Measurements from ENCODE around the gene LARP4.
"Not testable (repeated sequence)": the region's sequence is repeated elsewhere in the genome, so short reads cannot be mapped to it uniquely, and the experiment has no call there.

DNA sequence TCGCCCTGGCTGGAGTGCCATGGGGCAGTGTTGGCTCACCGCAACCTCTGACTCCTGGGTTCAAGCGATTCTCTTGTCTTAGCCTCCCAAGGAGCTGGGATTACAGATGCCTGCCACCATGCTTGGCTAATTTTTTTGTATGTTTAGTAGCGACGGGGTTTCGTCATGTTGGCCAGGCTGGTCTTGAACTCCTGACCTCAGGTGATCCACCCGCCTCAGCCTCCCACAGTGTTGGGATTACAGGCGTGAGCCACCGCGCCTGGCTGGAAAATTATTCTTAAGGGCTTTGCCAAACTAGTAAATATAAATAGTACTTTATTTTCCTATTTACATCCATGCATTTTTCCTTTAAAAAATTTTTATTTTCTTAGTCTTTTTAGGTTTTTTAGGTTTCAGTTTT is 22.2 kb downstream of the LARP4 start:
- TF ChIP-seq, protein P1, sequence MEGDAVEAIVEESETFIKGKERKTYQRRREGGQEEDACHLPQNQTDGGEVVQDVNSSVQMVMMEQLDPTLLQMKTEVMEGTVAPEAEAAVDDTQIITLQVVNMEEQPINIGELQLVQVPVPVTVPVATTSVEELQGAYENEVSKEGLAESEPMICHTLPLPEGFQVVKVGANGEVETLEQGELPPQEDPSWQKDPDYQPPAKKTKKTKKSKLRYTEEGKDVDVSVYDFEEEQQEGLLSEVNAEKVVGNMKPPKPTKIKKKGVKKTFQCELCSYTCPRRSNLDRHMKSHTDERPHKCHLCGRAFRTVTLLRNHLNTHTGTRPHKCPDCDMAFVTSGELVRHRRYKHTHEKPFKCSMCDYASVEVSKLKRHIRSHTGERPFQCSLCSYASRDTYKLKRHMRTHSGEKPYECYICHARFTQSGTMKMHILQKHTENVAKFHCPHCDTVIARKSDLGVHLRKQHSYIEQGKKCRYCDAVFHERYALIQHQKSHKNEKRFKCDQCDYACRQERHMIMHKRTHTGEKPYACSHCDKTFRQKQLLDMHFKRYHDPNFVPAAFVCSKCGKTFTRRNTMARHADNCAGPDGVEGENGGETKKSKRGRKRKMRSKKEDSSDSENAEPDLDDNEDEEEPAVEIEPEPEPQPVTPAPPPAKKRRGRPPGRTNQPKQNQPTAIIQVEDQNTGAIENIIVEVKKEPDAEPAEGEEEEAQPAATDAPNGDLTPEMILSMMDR (IDR thresholded peaks at IDR 0.05; ENCODE audit: low read depth, low read length): not testable (repeated sequence)
- TF ChIP-seq POLR2A (IDR thresholded peaks at IDR 0.05; ENCODE audit: extremely low read depth, insufficient read length); MYC (IDR thresholded peaks at IDR 0.05; ENCODE audit: low read depth, low read length): not testable (repeated sequence)
- TF ChIP-seq, protein P2, sequence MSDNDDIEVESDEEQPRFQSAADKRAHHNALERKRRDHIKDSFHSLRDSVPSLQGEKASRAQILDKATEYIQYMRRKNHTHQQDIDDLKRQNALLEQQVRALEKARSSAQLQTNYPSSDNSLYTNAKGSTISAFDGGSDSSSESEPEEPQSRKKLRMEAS (IDR thresholded peaks at IDR 0.05; ENCODE audit: low read depth, low read length): not testable (repeated sequence)

Data from NB4 (cell line).